ENCODE results near the gene SEPTIN2. TPM values are rescaled to one million over a fixed set of nuclear protein-coding genes. Genes with fewer than 3 reads are reported as not detected.

Gene SEPTIN2
- total RNA-seq (2022) (413 and 445 TPM in 2 replicates), Bru-seq, nascent RNA (percentile 96 among the genes with signal in this experiment), BruChase-seq, experiment 1, labeled RNA remaining after a 6-hour chase (percentile 98 among the genes with signal in this experiment), BruChase-seq, experiment 2, labeled RNA remaining after a 2-hour chase (percentile 99 among the genes with signal in this experiment)
- long read RNA-seq, transcript SEPT2-206 (14 exons, 3,333 nt): minor isoform, 8 of 512 reads
- long read RNA-seq, transcript SEPT2-204 (13 exons, 3,701 nt): minor isoform, 21 of 512 reads
- long read RNA-seq, transcript SEPT2-203 (13 exons, 3,315 nt): major isoform, 337 of 512 reads
- long read RNA-seq, partial matches to known transcripts: 44 of 512 reads
- long read RNA-seq, other reads (novel, unspliced or antisense): 99 of 512 reads

DNA sequence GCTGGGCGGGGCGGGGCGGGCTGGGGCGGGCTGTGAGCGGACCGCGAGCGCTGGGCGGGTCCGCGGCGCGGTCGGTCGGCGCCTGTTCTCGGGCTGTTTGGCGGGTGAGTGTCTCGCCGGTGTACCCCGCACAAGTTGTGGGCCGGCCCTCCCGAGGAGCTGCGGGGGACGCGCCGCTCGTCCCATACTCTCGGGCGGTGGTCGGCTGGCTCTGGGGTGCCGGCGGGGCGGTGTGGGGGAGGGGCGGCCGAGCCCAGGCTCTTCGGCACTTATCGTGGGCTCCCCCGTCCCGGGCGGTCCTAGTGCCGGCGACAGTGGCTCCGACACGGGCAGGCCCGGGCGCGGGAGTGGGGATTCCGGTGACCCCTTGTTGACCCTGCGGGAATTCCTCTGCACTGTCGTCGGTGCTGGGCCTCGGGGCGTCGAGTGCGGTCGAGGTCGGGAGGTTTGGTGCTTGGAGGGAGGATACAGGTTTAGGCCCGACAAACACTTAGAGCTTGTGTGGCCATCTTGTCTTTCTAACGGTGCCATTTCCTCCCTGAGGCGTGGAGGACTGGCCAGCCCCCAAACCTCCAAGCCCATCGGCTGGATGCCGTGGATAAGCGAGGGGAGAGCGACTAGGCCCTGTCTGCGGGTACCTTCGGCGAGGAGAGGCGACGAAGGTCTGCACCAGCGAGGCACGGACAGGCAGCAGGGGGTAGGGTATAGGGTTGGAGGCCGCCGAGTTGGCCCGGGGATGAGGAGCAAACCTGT is at the start of gene SEPTIN2:
Gene SEPTIN2 (plus strand): TSS at position 47 of the 753 bp plus-strand sequence. CDS start 8,308 bp downstream, outside the sequence.
- Mint-ChIP-seq H3K4me3 (ENCODE audit: low read depth, unreplicated experiment) (peak within 1 kb of the TSS; percentile 97), H3K9me3 (ENCODE audit: low read depth, unreplicated experiment) (no peaks in the 10 kb centered on the region), H3K36me3 (ENCODE audit: insufficient read depth, unreplicated experiment) (peaks cover 72% of the 10 kb centered on the region), H3K27ac (ENCODE audit: unreplicated experiment) (peak within 1 kb of the TSS; percentile 100), H3K27me3 (ENCODE audit: unreplicated experiment) (no peaks in the 10 kb centered on the region), H3K4me1 (ENCODE audit: low read depth, unreplicated experiment) (peaks cover 53% of the 10 kb centered on the region)
- CTCF ChIA-PET: no interaction called here
- intact Hi-C loops (cut with micrococcal nuclease; ENCODE audit: unreplicated experiment): loop anchor here (5.0 kb wide), 1 partner anchor 36 kb away; no protein-coding TSS in a partner anchor
- BruUV-seq (replicated peaks): no TSS peak
- TF ChIP-seq, protein P1, sequence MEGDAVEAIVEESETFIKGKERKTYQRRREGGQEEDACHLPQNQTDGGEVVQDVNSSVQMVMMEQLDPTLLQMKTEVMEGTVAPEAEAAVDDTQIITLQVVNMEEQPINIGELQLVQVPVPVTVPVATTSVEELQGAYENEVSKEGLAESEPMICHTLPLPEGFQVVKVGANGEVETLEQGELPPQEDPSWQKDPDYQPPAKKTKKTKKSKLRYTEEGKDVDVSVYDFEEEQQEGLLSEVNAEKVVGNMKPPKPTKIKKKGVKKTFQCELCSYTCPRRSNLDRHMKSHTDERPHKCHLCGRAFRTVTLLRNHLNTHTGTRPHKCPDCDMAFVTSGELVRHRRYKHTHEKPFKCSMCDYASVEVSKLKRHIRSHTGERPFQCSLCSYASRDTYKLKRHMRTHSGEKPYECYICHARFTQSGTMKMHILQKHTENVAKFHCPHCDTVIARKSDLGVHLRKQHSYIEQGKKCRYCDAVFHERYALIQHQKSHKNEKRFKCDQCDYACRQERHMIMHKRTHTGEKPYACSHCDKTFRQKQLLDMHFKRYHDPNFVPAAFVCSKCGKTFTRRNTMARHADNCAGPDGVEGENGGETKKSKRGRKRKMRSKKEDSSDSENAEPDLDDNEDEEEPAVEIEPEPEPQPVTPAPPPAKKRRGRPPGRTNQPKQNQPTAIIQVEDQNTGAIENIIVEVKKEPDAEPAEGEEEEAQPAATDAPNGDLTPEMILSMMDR (IDR thresholded peaks at IDR 0.05; ENCODE audit: unreplicated experiment): no peak
- peak; percentile 72 for DNase-seq

DNA sequence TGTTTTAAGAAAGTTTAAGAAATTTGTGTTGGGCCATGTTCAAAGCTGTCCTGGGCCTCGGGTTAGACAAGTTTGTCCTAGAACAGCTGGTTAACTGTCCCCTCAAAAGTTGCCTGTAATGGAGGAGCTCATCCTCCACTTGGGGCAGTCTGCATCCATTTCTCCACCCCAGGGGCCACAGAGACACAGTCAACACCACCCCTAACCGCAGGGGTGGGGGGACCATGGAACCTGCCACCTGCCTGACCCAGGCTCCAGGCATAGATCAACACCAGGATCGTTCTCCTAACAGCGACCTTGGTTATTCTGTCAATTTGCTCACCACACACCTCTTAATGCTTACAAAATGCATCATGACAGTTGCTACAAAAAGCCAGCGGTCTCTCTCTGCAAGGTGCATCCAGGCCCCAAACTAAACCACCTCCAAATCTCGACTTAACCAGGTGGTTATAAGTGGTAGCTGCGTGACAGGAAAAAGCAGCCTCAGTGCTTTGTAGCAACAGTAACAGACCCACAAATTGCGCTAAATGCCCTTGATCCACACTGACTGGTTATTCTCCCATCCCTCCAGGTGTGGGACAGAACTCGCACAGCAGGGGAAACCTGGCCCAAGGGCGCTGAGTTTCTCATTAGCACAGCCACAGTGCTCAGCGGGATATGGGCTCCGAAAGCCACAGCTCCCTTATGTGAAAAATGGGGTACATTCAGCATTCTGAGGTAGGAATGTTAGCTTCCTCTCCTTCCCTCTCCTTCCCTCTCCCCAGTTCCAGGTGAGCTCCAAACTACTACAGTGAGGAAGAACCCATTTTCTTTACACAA is 48.3 kb upstream of the SEPTIN2 start:
- Mint-ChIP-seq H3K36me3 (ENCODE audit: insufficient read depth, unreplicated experiment) (peaks cover 76% of the 10 kb centered on the region), H3K4me1 (ENCODE audit: low read depth, unreplicated experiment) (peaks cover 28% of the 10 kb centered on the region), H3K27ac (ENCODE audit: unreplicated experiment) (no peak overlapping the region), H3K9me3 (ENCODE audit: low read depth, unreplicated experiment) (no peaks in the 10 kb centered on the region), H3K4me3 (ENCODE audit: low read depth, unreplicated experiment) (no peak overlapping the region), H3K27me3 (ENCODE audit: unreplicated experiment) (no peaks in the 10 kb centered on the region)
- BruUV-seq (replicated peaks): no TSS peak
- TF ChIP-seq, protein P1 (IDR thresholded peaks at IDR 0.05; ENCODE audit: unreplicated experiment): no peak
- intact Hi-C loops (cut with micrococcal nuclease; ENCODE audit: unreplicated experiment): no loop called here
- no peak for DNase-seq
- CTCF ChIA-PET: no interaction called here

DNA sequence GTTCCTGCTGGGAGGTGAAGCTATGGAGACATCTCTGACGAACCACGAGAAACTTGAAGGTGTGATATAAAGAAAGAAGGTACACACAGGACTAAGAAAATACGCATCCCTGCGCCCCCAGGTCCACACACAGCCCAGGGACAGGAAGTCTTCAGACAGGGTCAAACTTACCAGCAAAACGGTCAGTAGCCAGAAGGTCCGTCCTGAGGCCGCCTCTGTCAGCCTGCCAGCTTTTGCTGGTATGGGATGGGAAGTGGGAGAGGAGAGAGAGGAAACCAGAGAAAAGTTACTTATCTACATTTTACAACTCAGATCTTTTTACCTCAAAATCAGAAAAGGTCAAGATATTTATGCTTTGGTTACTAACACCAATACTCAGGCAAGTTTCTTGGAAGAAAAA is 47.4 kb upstream of the SEPTIN2 start:
- Mint-ChIP-seq H3K36me3 (ENCODE audit: insufficient read depth, unreplicated experiment) (peaks cover 74% of the 10 kb centered on the region), H3K4me3 (ENCODE audit: low read depth, unreplicated experiment) (no peak overlapping the region), H3K9me3 (ENCODE audit: low read depth, unreplicated experiment) (no peaks in the 10 kb centered on the region), H3K27ac (ENCODE audit: unreplicated experiment) (no peak overlapping the region), H3K27me3 (ENCODE audit: unreplicated experiment) (no peaks in the 10 kb centered on the region), H3K4me1 (ENCODE audit: low read depth, unreplicated experiment) (peaks cover 32% of the 10 kb centered on the region)
- no TSS peak for BruUV-seq (replicated peaks)
- no peak for DNase-seq
- CTCF ChIA-PET: no interaction called here
- intact Hi-C loops (cut with micrococcal nuclease; ENCODE audit: unreplicated experiment): no loop called here
- TF ChIP-seq, protein P1 (IDR thresholded peaks at IDR 0.05; ENCODE audit: unreplicated experiment): no peak

DNA sequence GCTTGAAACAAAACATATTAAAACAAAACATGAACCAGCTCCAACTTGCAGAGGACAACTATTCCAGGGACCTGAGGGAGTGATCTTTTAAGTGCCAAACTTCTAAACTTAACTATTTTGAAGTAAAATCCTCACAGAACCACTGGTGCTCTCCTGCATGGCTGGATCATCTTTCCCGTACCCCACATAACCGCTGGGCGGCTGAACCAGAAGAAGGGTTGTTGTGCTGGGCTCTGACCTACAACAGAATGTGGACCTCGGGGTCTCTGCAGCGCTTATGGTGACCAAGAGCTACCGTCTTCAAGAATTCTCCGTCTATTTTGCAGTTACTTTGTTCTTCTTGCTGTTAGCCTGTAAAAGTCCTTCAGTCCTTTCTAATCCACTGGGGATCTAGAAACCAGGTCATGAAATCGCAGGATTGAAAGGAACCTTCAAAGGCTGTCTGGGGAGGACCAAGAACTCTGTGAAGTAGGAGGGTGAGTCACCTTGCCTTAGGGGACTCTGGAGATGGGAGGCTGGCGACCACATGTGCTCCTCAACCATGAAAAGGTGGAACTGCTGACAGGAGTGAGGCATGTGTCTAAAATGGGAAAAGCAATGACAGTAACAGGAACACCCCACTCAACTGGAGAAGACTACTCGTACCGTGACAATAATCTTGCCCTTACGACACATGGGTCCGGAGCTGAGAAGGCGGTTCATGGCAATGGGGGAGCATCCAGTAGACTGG is 46.8 kb upstream of the SEPTIN2 start:
- peaks cover 74% of the 10 kb centered on the region for H3K36me3 Mint-ChIP-seq (ENCODE audit: insufficient read depth, unreplicated experiment)
- peak overlapping the region; percentile 25 for H3K27ac Mint-ChIP-seq (ENCODE audit: unreplicated experiment)
- H3K4me1 Mint-ChIP-seq (ENCODE audit: low read depth, unreplicated experiment): peaks cover 38% of the 10 kb centered on the region
- BruUV-seq (replicated peaks): TSS peak; percentile 1
- H3K4me3 Mint-ChIP-seq (ENCODE audit: low read depth, unreplicated experiment): no peak overlapping the region
- H3K27me3 Mint-ChIP-seq (ENCODE audit: unreplicated experiment): no peaks in the 10 kb centered on the region
- no peak for DNase-seq
- CTCF ChIA-PET: no interaction called here
- H3K9me3 Mint-ChIP-seq (ENCODE audit: low read depth, unreplicated experiment): no peaks in the 10 kb centered on the region
- intact Hi-C loops (cut with micrococcal nuclease; ENCODE audit: unreplicated experiment): no loop called here
- TF ChIP-seq, protein P1 (IDR thresholded peaks at IDR 0.05; ENCODE audit: unreplicated experiment): no peak

All from Calu3 (cell line).